Caco-2 (cell line): ENCODE results near the gene PCBP1. TPM values are rescaled to one million over a fixed set of nuclear protein-coding genes. Genes with fewer than 3 reads are reported as not detected.

Experiments used
- BruUV-seq: library from RNA; stranded (reverse); fragments of 400-500 nt; replicated peaks from 2 replicates; lab custom pipeline; 2021; lab: Mats Ljungman, UMichigan
- CTCF ChIA-PET: fragments of 300-600 bp; sonication (Branson Sonifier 250); formaldehyde crosslinking; loops from one replicate; lab custom pipeline; 2022; ENCODE audit warnings: antibody characterized with exemption; lab: Charles Lee
- POLR2A ChIA-PET: fragments of 300-600 bp; sonication (Branson Sonifier 250); formaldehyde crosslinking; loops from one replicate; lab custom pipeline; 2022; ENCODE audit warnings: antibody characterized with exemption; lab: Charles Lee
- DNase-seq, 2 experiments: peaks; one replicate each; pipeline versions ENCODE4 v3.0.0 to v3.0.0-alpha.2; 2020 to 2022
- H3K27me3 ChIP-seq: replicated peaks from 2 replicates; pipeline ENCODE4 v1.6.0; 2011; ENCODE audit warnings: low read length; ENCODE audit not compliant: control insufficient read depth, insufficient read depth
- H3K36me3 ChIP-seq: 2 replicates; pipeline ENCODE4 v1.5.1; 2011; ENCODE audit warnings: low read length; ENCODE audit not compliant: control insufficient read depth, insufficient read depth
- H3K4me1 ChIP-seq: fragments of 250-450 bp; sonication (Bioruptor Pico); 2 replicates; pipeline ENCODE4 v1.5.1; 2020; ENCODE audit warnings: mild to moderate bottlenecking
- H3K4me3 ChIP-seq: 2 replicates; pipeline ENCODE4 v1.5.1; 2011; ENCODE audit warnings: low read depth, mild to moderate bottlenecking, control low read depth, low read length
- H3K9me3 ChIP-seq: fragments of 250-450 bp; sonication (Bioruptor Pico); 2 replicates; pipeline ENCODE4 v1.5.1; 2020; ENCODE audit warnings: mild to moderate bottlenecking, moderate library complexity
- H3K27ac Mint-ChIP-seq: one replicate; pipeline ENCODE4 v1.8.0; 2022; ENCODE audit warnings: mixed read lengths; ENCODE audit not compliant: unreplicated experiment
- H3K27me3 Mint-ChIP-seq: one replicate; pipeline ENCODE4 v1.8.0; 2022; ENCODE audit warnings: mixed read lengths; ENCODE audit not compliant: insufficient read depth, unreplicated experiment
- H3K36me3 Mint-ChIP-seq: one replicate; pipeline ENCODE4 v1.8.0; 2022; ENCODE audit warnings: mild to moderate bottlenecking, mixed read lengths; ENCODE audit not compliant: insufficient read depth, unreplicated experiment
- H3K4me1 Mint-ChIP-seq: one replicate; pipeline ENCODE4 v1.8.0; 2022; ENCODE audit warnings: low read depth, mixed read lengths; ENCODE audit not compliant: unreplicated experiment
- H3K4me3 Mint-ChIP-seq: one replicate; pipeline ENCODE4 v1.8.0; 2022; ENCODE audit warnings: mild to moderate bottlenecking, moderate library complexity, mixed read lengths; ENCODE audit not compliant: unreplicated experiment
- H3K9me3 Mint-ChIP-seq: one replicate; pipeline ENCODE4 v1.8.0; 2022; ENCODE audit warnings: mixed read lengths; ENCODE audit not compliant: unreplicated experiment
- intact Hi-C: fragments of 100-400 bp; cut with micrococcal nuclease; formaldehyde crosslinking; loops from one replicate; pipeline ENCODE4 v1.10.0; 2022; ENCODE audit not compliant: unreplicated experiment
- total RNA-seq: library from RNA; stranded (reverse); gene quantifications from 2 replicates; pipeline ENCODE4 v1.2.3, GENCODE V29; 2022
- TF ChIP-seq, protein P1 (sequence below), 2 experiments: fragments of 200-600 bp in 1 of 2; IDR thresholded peaks; 1 replicate in 1 of 2; 2 replicates in 1 of 2; pipeline versions ENCODE4 v1.5.1 to v1.8.0; 2011 to 2022; ENCODE audit warnings: antibody characterized with exemption in 1 of 2, control low read depth in 1 of 2, inconsistent platforms in 1 of 2, low read depth in 1 of 2, low read length in 1 of 2, mild to moderate bottlenecking in 1 of 2, moderate library complexity in 1 of 2; ENCODE audit not compliant: insufficient read depth in 1 of 2, severe bottlenecking in 1 of 2, unreplicated experiment in 1 of 2

PCBP1 gene
- total RNA-seq, 1 experiment from 2014 or later: 319 TPM

DNA sequence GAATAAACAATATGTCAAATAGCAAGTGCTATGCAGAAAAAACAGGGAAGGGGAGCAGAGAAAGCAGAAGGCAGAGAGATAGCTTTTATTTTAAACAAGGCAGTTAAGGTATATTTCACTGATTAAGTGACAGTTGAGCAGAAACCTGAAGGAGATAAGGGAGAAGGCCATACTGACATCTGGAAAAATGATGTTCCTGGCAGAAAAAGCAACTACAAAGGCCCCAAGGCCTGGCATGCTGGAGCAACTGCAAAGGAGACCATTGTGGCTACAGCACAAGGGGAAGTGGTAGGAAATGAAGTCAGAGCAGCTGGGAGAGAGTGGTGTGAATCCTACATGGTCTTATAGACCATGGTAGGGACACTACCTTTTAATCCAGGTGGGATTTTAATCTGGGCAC is 8.9 kb upstream of the PCBP1 start:
- Histone ChIP-seq H3K9me3 (no peaks in the 10 kb centered on the region), H3K4me1 (0 out of 2 replicates have a peak, but pooled peaks cover under 1% of the 10 kb centered on the region), H3K36me3 (peaks cover 2% of the 10 kb centered on the region; the same call in 1 of the 2 replicates), H3K27me3 (no peaks in the 10 kb centered on the region), H3K4me3 (no peak overlapping the region)
- CTCF ChIA-PET: no interaction called here
- H3K9me3 Mint-ChIP-seq: no peaks in the 10 kb centered on the region
- TF ChIP-seq, protein P1, sequence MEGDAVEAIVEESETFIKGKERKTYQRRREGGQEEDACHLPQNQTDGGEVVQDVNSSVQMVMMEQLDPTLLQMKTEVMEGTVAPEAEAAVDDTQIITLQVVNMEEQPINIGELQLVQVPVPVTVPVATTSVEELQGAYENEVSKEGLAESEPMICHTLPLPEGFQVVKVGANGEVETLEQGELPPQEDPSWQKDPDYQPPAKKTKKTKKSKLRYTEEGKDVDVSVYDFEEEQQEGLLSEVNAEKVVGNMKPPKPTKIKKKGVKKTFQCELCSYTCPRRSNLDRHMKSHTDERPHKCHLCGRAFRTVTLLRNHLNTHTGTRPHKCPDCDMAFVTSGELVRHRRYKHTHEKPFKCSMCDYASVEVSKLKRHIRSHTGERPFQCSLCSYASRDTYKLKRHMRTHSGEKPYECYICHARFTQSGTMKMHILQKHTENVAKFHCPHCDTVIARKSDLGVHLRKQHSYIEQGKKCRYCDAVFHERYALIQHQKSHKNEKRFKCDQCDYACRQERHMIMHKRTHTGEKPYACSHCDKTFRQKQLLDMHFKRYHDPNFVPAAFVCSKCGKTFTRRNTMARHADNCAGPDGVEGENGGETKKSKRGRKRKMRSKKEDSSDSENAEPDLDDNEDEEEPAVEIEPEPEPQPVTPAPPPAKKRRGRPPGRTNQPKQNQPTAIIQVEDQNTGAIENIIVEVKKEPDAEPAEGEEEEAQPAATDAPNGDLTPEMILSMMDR (IDR thresholded peaks at IDR 0.05; ENCODE audit: insufficient read depth in 1 of 2, low read depth in 1 of 2, low read length in 1 of 2, severe bottlenecking in 1 of 2, unreplicated experiment in 1 of 2): no peak
- H3K27ac Mint-ChIP-seq: no peak overlapping the region
- peaks cover 79% of the 10 kb centered on the region for H3K36me3 Mint-ChIP-seq
- POLR2A ChIA-PET: no interaction called here
- peaks cover 2% of the 10 kb centered on the region for H3K4me1 Mint-ChIP-seq
- no peak overlapping the region for H3K4me3 Mint-ChIP-seq
- no TSS peak for BruUV-seq
- DNase-seq: no peak
- intact Hi-C loops: no loop called here
- H3K27me3 Mint-ChIP-seq: no peaks in the 10 kb centered on the region

DNA sequence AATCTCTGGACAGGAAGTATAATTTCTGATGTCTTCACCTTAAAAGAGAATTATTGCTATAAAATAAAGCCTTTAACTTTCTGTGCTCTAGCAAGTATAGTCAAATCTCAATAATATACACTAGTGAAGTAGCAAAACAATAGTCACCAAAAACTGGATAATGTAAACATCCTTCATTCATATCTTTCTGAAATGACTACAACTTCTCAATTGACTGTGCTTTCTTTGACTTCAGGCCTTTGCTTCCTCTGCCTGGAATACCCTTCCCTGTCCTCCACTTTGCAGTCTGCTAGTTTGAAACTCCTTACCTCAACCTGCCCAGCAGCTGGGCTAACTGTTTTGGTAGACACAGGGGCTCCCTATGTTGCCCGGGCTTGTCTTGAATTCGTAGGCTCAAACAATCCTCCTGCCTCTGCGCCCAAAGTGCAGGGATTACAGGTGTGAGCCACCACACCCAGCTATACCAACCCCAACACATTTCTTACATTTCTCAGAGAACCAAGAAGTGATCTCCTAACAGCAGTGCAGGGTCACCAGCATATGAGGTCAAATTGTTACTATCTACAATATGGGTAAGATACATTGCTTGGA is 6.6 kb upstream of the PCBP1 start:
- DNase-seq: no peak
- Mint-ChIP-seq H3K27me3 (no peaks in the 10 kb centered on the region), H3K9me3 (no peaks in the 10 kb centered on the region), H3K27ac (no peak overlapping the region), H3K4me3 (no peak overlapping the region), H3K36me3 (peaks cover 74% of the 10 kb centered on the region), H3K4me1 (peaks cover 23% of the 10 kb centered on the region)
- intact Hi-C loops: no loop called here
- no TSS peak for BruUV-seq
- CTCF ChIA-PET: interaction anchor here (1.1 kb wide), 1 partner anchor 10 kb away, joined by 3 read pairs; no protein-coding TSS in a partner anchor
- H3K4me3 ChIP-seq: no peak overlapping the region
- H3K36me3 ChIP-seq: peaks cover 2% of the 10 kb centered on the region; the same call in 1 of the 2 replicates
- TF ChIP-seq, protein P1 (IDR thresholded peaks at IDR 0.05; ENCODE audit: insufficient read depth in 1 of 2, low read depth in 1 of 2, low read length in 1 of 2, severe bottlenecking in 1 of 2, unreplicated experiment in 1 of 2): no peak
- H3K4me1 ChIP-seq: peaks cover 17% of the 10 kb centered on the region; the same call in 1 of the 2 replicates
- POLR2A ChIA-PET: interaction anchor here (0.7 kb wide), 1 partner anchor 110 kb away, joined by 4 read pairs; the partner anchor contains the start of gene C2orf42
- no peaks in the 10 kb centered on the region for H3K27me3 ChIP-seq
- no peaks in the 10 kb centered on the region for H3K9me3 ChIP-seq

GRCh38 chr2:70081221-70081620 is 6.1 kb upstream of the PCBP1 start:
- no peaks in the 10 kb centered on the region for H3K27me3 ChIP-seq
- ChIA-PET CTCF (interaction anchor here (1.1 kb wide), 1 partner anchor 11 kb away, joined by 3 read pairs; no protein-coding TSS in a partner anchor), POLR2A (interaction anchor here (0.7 kb wide), 1 partner anchor 109 kb away, joined by 4 read pairs; the partner anchor contains the start of gene C2orf42)
- Mint-ChIP-seq H3K36me3 (peaks cover 76% of the 10 kb centered on the region), H3K9me3 (no peaks in the 10 kb centered on the region), H3K27me3 (no peaks in the 10 kb centered on the region), H3K4me3 (no peak overlapping the region), H3K27ac (no peak overlapping the region), H3K4me1 (peaks cover 23% of the 10 kb centered on the region)
- intact Hi-C loops: no loop called here
- peaks cover 2% of the 10 kb centered on the region; the same call in 1 of the 2 replicates for H3K36me3 ChIP-seq
- TF ChIP-seq, protein P1 (IDR thresholded peaks at IDR 0.05; ENCODE audit: insufficient read depth in 1 of 2, low read depth in 1 of 2, low read length in 1 of 2, severe bottlenecking in 1 of 2, unreplicated experiment in 1 of 2): no peak
- BruUV-seq: no TSS peak
- no peak overlapping the region for H3K4me3 ChIP-seq
- H3K4me1 ChIP-seq: peaks cover 17% of the 10 kb centered on the region; the same call in 1 of the 2 replicates
- no peaks in the 10 kb centered on the region for H3K9me3 ChIP-seq
- DNase-seq: no peak
